Neuronal stem cell (in vitro differentiated cells): Measurements from ENCODE around the gene WDTC1.
A peak's percentile ranks its signal among the peaks of the same experiment; 100 is the strongest.
"Not testable (repeated sequence)": the region's sequence is repeated elsewhere in the genome, so short reads cannot be mapped to it uniquely, and the experiment has no call there.

ENCODE experiments used
- DNase-seq: peaks from one replicate; pipeline ENCODE4 v3.0.0-alpha.2; 2013; ENCODE audit warnings: low spot score
- H2AFZ ChIP-seq: one replicate; pipeline ENCODE4 v1.6.1; 2013; ENCODE audit warnings: mild to moderate bottlenecking, low read length, inconsistent platforms
- H2AK5ac ChIP-seq: 2 replicates; pipeline ENCODE4 v1.6.1; 2013; ENCODE audit warnings: low read depth, mild to moderate bottlenecking, inconsistent platforms, low read length, moderate library complexity, mixed read lengths
- H2BK120ac ChIP-seq: 2 replicates; pipeline ENCODE4 v1.6.1; 2013; ENCODE audit warnings: low read depth, mild to moderate bottlenecking, inconsistent platforms, low read length, moderate library complexity, mixed read lengths
- H2BK12ac ChIP-seq: one replicate; pipeline ENCODE4 v1.6.1; 2013; ENCODE audit warnings: low read length, inconsistent platforms
- H2BK15ac ChIP-seq: 2 replicates; pipeline ENCODE4 v1.6.1; 2013; ENCODE audit warnings: mild to moderate bottlenecking, low read length, inconsistent platforms, mixed read lengths
- H2BK5ac ChIP-seq: one replicate; pipeline ENCODE4 v1.6.1; 2013; ENCODE audit warnings: inconsistent platforms, mild to moderate bottlenecking, low read length, moderate library complexity
- H3K14ac ChIP-seq: one replicate; pipeline ENCODE4 v1.6.1; 2013; ENCODE audit warnings: low read length, inconsistent platforms
- H3K18ac ChIP-seq: 2 replicates; pipeline ENCODE4 v1.6.1; 2013; ENCODE audit warnings: low read length, inconsistent platforms
- H3K23ac ChIP-seq: 2 replicates; pipeline ENCODE4 v1.6.1; 2013; ENCODE audit warnings: low read depth, mild to moderate bottlenecking, mixed read lengths, low read length, inconsistent platforms; ENCODE audit not compliant: poor library complexity
- H3K27ac ChIP-seq: replicated peaks from 3 replicates; pipeline ENCODE4 v1.5.1; 2013; ENCODE audit warnings: low read length, inconsistent platforms
- H3K27me3 ChIP-seq, 3 experiments: 2 replicates each; pipeline ENCODE4 v1.6.1; 2013; ENCODE audit warnings: low read length in 3 of 3, mild to moderate bottlenecking in 2 of 3, inconsistent platforms in 1 of 3, low read depth in 1 of 3, mixed read lengths in 1 of 3, moderate library complexity in 1 of 3; ENCODE audit not compliant: control insufficient read depth in 3 of 3, insufficient read depth in 3 of 3
- H3K36me3 ChIP-seq, 2 donors: replicated peaks in 1 of 2; 2 replicates each; pipeline ENCODE4 v1.6.1; 2013; ENCODE audit warnings: low read length in 2 of 2; ENCODE audit not compliant: control insufficient read depth in 2 of 2, insufficient read depth in 2 of 2
- H3K4ac ChIP-seq: 2 replicates; pipeline ENCODE4 v1.6.1; 2013; ENCODE audit warnings: inconsistent platforms, mild to moderate bottlenecking, low read length, moderate library complexity
- H3K4me1 ChIP-seq, 2 donors: 1 replicate in 1 of 2; 2 replicates in 1 of 2; pipeline ENCODE4 v1.6.1; 2013; ENCODE audit warnings: low read length in 2 of 2, low read depth in 1 of 2; ENCODE audit not compliant: control insufficient read depth in 2 of 2, insufficient read depth in 1 of 2
- H3K4me2 ChIP-seq: one replicate; pipeline ENCODE4 v1.6.1; 2013; ENCODE audit warnings: mild to moderate bottlenecking, low read length, inconsistent platforms; ENCODE audit not compliant: insufficient read depth, poor library complexity, severe bottlenecking
- H3K4me3 ChIP-seq, 2 donors: 2 replicates each; pipeline ENCODE4 v1.5.1; 2013; ENCODE audit warnings: low read length in 2 of 2, mild to moderate bottlenecking in 2 of 2, inconsistent platforms in 1 of 2, moderate library complexity in 1 of 2
- H3K79me1 ChIP-seq: one replicate; pipeline ENCODE4 v1.6.1; 2013; ENCODE audit warnings: low read depth, mild to moderate bottlenecking, inconsistent platforms, low read length, moderate library complexity
- H3K9ac ChIP-seq: one replicate; pipeline ENCODE4 v1.6.1; 2013; ENCODE audit warnings: mild to moderate bottlenecking, low read depth, low read length, inconsistent platforms; ENCODE audit not compliant: poor library complexity
- H3K9me3 ChIP-seq, 2 donors: replicated peaks in 1 of 2; 2 replicates each; pipeline versions ENCODE3 to v1.6.1; 2013; ENCODE audit warnings: low read length in 2 of 2, mild to moderate bottlenecking in 2 of 2, inconsistent platforms in 1 of 2, low read depth in 1 of 2, mixed read lengths in 1 of 2, moderate library complexity in 1 of 2; ENCODE audit not compliant: control insufficient read depth in 2 of 2, insufficient read depth in 1 of 2
- H4K8ac ChIP-seq: one replicate; pipeline ENCODE4 v1.6.1; 2013; ENCODE audit warnings: low read depth, mild to moderate bottlenecking, inconsistent platforms, low read length, moderate library complexity
- H4K91ac ChIP-seq: one replicate; pipeline ENCODE4 v1.6.1; 2013; ENCODE audit warnings: low read length, low read depth, mild to moderate bottlenecking, inconsistent platforms; ENCODE audit not compliant: poor library complexity
- WGBS, 2 donors: extraction: QIAGEN DNeasy Blood & Tissue Kit; methylation state at CpG; one replicate each; pipeline ENCODE4 v1.1.7; 2013; ENCODE audit warnings: missing lambda C conversion rate in 2 of 2, mixed read lengths in 1 of 2; ENCODE audit not compliant: insufficient read length in 2 of 2, insufficient replicate concordance in 1 of 2; ENCODE audit errors: extremely low coverage in 2 of 2; 5-methylcytosine and 5-hydroxymethylcytosine counted together

Gene WDTC1

DNA sequence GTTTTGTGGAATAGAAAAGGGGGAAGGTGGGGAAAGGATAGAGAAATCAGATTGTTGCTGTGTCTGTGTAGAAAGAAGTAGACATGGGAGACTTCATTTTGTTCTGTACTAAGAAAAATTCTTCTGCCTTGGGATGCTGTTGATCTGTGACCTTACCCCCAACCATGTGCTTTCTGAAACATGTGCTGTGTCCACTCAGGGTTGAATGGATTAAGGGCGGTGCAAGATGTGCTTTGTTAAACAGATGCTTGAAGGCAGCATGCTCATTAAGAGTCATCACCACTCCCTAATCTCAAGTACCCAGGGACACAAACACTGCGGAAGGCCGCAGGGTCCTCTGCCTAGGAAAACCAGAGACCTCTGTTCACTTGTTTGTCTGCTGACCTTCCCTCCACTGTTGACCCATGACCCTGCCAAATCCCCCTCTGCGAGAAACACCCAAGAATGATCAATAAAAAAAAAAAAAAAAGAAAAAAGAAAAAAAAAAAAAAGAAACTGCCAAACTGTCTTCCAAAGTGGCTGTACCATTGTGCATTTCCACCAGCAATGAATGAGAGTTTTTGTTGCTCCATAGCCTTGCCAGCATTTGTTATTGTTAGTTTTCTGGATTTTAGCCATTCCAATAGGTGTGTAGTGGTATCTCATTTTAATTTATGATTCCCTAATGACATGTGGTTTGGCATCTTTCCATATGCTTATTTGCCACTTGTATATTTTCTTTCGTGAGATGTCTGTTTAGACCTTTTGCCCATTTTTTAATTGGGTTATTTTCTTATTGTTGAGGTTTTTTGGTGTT is 13.5 kb upstream of the WDTC1 start:
- H2BK12ac ChIP-seq, H3K9me3 ChIP-seq, H3K4ac ChIP-seq, H3K14ac ChIP-seq, H4K91ac ChIP-seq, DNase-seq, H3K4me1 ChIP-seq, H3K4me2 ChIP-seq, H3K18ac ChIP-seq, H3K27ac ChIP-seq, H3K27me3 ChIP-seq, H2AK5ac ChIP-seq, H3K23ac ChIP-seq, H2BK120ac ChIP-seq, H3K4me3 ChIP-seq, H2BK5ac ChIP-seq, H2AFZ ChIP-seq, H4K8ac ChIP-seq, H3K36me3 ChIP-seq, H3K79me1 ChIP-seq, H3K9ac ChIP-seq, H2BK15ac ChIP-seq: not testable (repeated sequence)
- WGBS, 2 donors, result no CpG with 5 or more reads among the region's 5 CpGs

DNA sequence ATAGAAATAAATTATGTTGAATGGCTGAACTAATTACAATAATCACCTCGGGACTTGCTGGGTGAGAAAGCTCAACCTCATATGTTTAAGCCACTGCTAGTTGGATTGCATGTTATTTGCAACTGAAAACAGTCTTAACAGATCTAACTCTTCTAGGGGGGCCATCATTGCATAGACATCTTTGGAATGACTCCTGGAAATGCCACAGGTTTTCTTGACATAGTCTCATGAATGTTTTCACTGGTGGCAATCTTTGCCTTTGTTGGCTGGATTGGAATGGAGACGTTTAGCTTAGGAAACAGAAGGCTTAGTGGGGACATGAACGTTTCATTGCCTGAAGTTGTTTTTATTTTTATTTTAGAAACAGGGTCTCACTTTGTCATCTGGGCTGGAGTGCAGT is 8.8 kb upstream of the WDTC1 start:
- Histone ChIP-seq H2AK5ac (no peak overlapping the region), H2AFZ (no peak overlapping the region), H3K4me2 (no peak overlapping the region), H2BK15ac (no peak overlapping the region), H3K36me3 (no peaks in the 10 kb centered on the region), H3K79me1 (no peaks in the 10 kb centered on the region), H2BK120ac (no peak overlapping the region), H3K14ac (no peak overlapping the region), H3K4ac (no peak overlapping the region), H4K91ac (no peak overlapping the region), H3K4me1 (peaks cover 0 to under 1% of the 10 kb centered on the region in 2 donors), H4K8ac (no peak overlapping the region), H3K18ac (no peak overlapping the region), H2BK5ac (no peak overlapping the region), H3K27me3 (peaks cover 0 to 4% (median 0%) of the 10 kb centered on the region in 3 experiments), H3K4me3 (no peak overlapping the region), H3K9me3 (no peaks in the 10 kb centered on the region), H3K23ac (no peak overlapping the region), H3K27ac (no peak overlapping the region), H2BK12ac (no peak overlapping the region), H3K9ac (no peak overlapping the region)
- no peak for DNase-seq
- no CpG with 5 or more reads among the region's 3 CpGs for WGBS, 2 donors

DNA sequence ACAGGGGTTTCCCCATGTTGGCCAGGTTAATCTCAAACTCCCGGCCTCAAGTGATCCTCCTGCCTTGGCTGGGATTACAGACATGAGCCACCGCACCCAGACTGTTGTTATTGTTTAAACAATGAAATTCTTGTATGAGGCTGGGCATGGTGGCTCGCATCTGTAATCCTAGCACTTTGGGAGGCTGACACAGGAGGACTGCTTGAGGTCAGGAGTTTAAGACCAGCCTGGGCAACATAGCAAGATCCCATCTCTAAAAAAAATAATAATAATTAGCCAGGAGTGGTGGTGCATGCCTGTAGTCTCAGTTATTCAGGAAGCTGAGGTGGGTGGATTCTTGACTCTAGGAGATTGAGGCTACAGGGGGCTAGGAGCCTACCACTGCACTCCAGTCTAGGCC is 6.7 kb upstream of the WDTC1 start:
- Histone ChIP-seq H3K14ac (no peak overlapping the region), H3K27ac (no peak overlapping the region), H2BK12ac (no peak overlapping the region), H3K4me1 (no peaks in the 10 kb centered on the region), H3K36me3 (no peaks in the 10 kb centered on the region), H2AK5ac (no peak overlapping the region), H3K4ac (no peak overlapping the region), H2BK120ac (no peak overlapping the region), H3K4me2 (no peak overlapping the region), H3K9ac (no peak overlapping the region), H2AFZ (no peak overlapping the region), H2BK15ac (no peak overlapping the region), H3K18ac (no peak overlapping the region), H3K79me1 (no peaks in the 10 kb centered on the region), H3K4me3 (no peak overlapping the region), H3K27me3 (peaks cover 0 to 4% (median 0%) of the 10 kb centered on the region in 3 experiments), H2BK5ac (no peak overlapping the region), H4K91ac (no peak overlapping the region), H3K9me3 (no peaks in the 10 kb centered on the region), H4K8ac (no peak overlapping the region), H3K23ac (no peak overlapping the region)
- no CpG with 5 or more reads among the region's 3 CpGs for WGBS, 2 donors
- no peak for DNase-seq

DNA sequence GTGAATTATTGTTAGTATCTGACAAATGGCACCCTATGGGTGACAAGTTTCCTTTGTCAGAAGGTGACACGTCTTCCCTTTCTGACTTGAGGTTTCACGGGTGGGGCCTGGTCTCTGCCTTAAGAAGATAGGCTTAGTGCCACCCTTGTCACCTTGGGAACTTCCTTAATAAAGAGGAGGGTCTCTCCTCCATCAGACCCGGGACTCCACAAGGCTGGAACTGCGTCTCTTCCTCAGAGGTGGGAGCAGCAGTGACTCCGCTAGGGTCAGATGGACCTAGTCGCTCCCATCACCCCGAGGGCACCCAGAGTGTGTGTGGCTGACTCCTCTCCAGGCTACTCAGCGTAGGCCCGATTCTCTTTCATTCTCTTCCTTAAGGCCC is 774 bp upstream of the WDTC1 start:
- no CpG with 5 or more reads among the region's 9 CpGs for WGBS, 2 donors
- H3K27ac ChIP-seq, result no peak overlapping the region
- H3K4ac ChIP-seq, result no peak overlapping the region
- peak overlapping the region; percentile 1 to 91 for H3K4me3 ChIP-seq
- H2BK15ac ChIP-seq, result no peak overlapping the region
- H4K91ac ChIP-seq, result no peak overlapping the region
- H3K14ac ChIP-seq, result no peak overlapping the region
- H3K23ac ChIP-seq, result no peak overlapping the region
- no peaks in the 10 kb centered on the region for H3K27me3 ChIP-seq
- peak overlapping the region; percentile 78 for H3K4me2 ChIP-seq
- H3K9ac ChIP-seq, result peak overlapping the region; percentile 38
- peak overlapping the region; percentile 97 for H2AFZ ChIP-seq
- no peak overlapping the region for H2BK5ac ChIP-seq
- no peaks in the 10 kb centered on the region for H3K9me3 ChIP-seq
- H2BK12ac ChIP-seq, result no peak overlapping the region
- peaks cover 5 to 7% of the 10 kb centered on the region in 2 donors for H3K4me1 ChIP-seq
- peak overlapping the region; percentile 87 for H3K18ac ChIP-seq
- DNase-seq, result peak; percentile 9
- H3K36me3 ChIP-seq, result no peaks in the 10 kb centered on the region
- no peak overlapping the region for H2AK5ac ChIP-seq
- no peaks in the 10 kb centered on the region for H3K79me1 ChIP-seq
- H4K8ac ChIP-seq, result no peak overlapping the region
- H2BK120ac ChIP-seq, result no peak overlapping the region
